ENCODE results near the gene NDUFS2. TPM values are rescaled to one million over a fixed set of nuclear protein-coding genes. Genes with fewer than 3 reads are reported as not detected.

NDUFS2 gene
- total and polyA plus RNA-seq, 9 of the 15 experiments (the other 6 are each of a cell fraction or from before 2014, with no cell fraction given), result 70.0 to 176 (median 141) TPM

GRCh38 chr1:161185732-161186311 is 16.3 kb upstream of the NDUFS2 start (continued):
- TF ChIP-seq RERE (CRISPR knock-in tag; IDR thresholded peaks at IDR 0.05; ENCODE audit: borderline replicate concordance) (no peak), MTF1 (CRISPR knock-in tag; IDR thresholded peaks at IDR 0.05; ENCODE audit: borderline replicate concordance) (no peak), MTA3 (IDR thresholded peaks at IDR 0.05; ENCODE audit: borderline replicate concordance) (no peak), ZNF655 (CRISPR knock-in tag; IDR thresholded peaks at IDR 0.05) (no peak)
